NT2/D1 (cell line): ENCODE measurements around the gene RASAL2.

Source experiments
- DNase-seq: peaks from one replicate; pipeline ENCODE4 v3.0.0-alpha.2; 2011; ENCODE audit warnings: low read depth, low spot score
- H3K27me3 ChIP-seq: 2 replicates; pipeline ENCODE4 v1.6.0; 2011; ENCODE audit warnings: mild to moderate bottlenecking; ENCODE audit not compliant: insufficient read length, insufficient read depth
- H3K36me3 ChIP-seq: 2 replicates; pipeline ENCODE4 v1.6.1; 2011; ENCODE audit warnings: mild to moderate bottlenecking, low read length, mixed read lengths; ENCODE audit not compliant: insufficient read depth, insufficient read length
- H3K4me1 ChIP-seq: 2 replicates; pipeline ENCODE4 v1.5.1; 2011; ENCODE audit not compliant: insufficient read depth, insufficient read length
- H3K4me3 ChIP-seq: 2 replicates; pipeline ENCODE4 v1.5.1; 2011; ENCODE audit warnings: low read depth; ENCODE audit not compliant: insufficient read length
- H3K9ac ChIP-seq: 2 replicates; pipeline ENCODE4 v1.6.0; 2011; ENCODE audit warnings: low read depth; ENCODE audit not compliant: insufficient read length
- H3K9me3 ChIP-seq: 2 replicates; pipeline ENCODE4 v1.5.1; 2011; ENCODE audit warnings: mild to moderate bottlenecking, low read length; ENCODE audit not compliant: insufficient read depth
- SUZ12 ChIP-seq: IDR thresholded peaks from 2 replicates; pipeline ENCODE4 v1.6.1; 2011; ENCODE audit not compliant: insufficient read length, insufficient read depth; ENCODE audit errors: extremely low read depth
- YY1 ChIP-seq: IDR thresholded peaks from 2 replicates; pipeline ENCODE4 v1.6.1; 2011; ENCODE audit not compliant: insufficient read length, insufficient read depth
- ZNF274 ChIP-seq: IDR thresholded peaks from 2 replicates; pipeline ENCODE4 v1.6.1; 2011; ENCODE audit warnings: mild to moderate bottlenecking, low read depth, low read length

The RASAL2 gene

GRCh38 chr1:178061620-178062019, 32.3 kb upstream of the RASAL2 start:
- no peak for DNase-seq
- Histone ChIP-seq H3K4me1 (peaks cover 8% of the 10 kb centered on the region), H3K27me3 (no peaks in the 10 kb centered on the region), H3K4me3 (no peak overlapping the region), H3K36me3 (no peaks in the 10 kb centered on the region), H3K9ac (no peak overlapping the region), H3K9me3 (no peaks in the 10 kb centered on the region)
- no peak for TF ChIP-seq SUZ12
- no peak for TF ChIP-seq ZNF274
- TF ChIP-seq YY1: no peak

GRCh38 chr1:178064191-178064821, 29.6 kb upstream of the RASAL2 start:
- DNase-seq: no peak
- Histone ChIP-seq H3K4me3 (no peak overlapping the region), H3K4me1 (peaks cover 8% of the 10 kb centered on the region), H3K36me3 (no peaks in the 10 kb centered on the region), H3K9me3 (no peaks in the 10 kb centered on the region), H3K9ac (no peak overlapping the region), H3K27me3 (no peaks in the 10 kb centered on the region)
- TF ChIP-seq ZNF274: no peak
- TF ChIP-seq YY1: no peak
- no peak for TF ChIP-seq SUZ12

- DNase-seq: no peak
- H3K9ac ChIP-seq: no peak overlapping the region
- H3K4me3 ChIP-seq: no peak overlapping the region
- no peak for TF ChIP-seq ZNF274
- TF ChIP-seq YY1: no peak
- no peak for TF ChIP-seq SUZ12
- H3K27me3 ChIP-seq: no peaks in the 10 kb centered on the region
- H3K36me3 ChIP-seq: no peaks in the 10 kb centered on the region
- H3K9me3 ChIP-seq: no peaks in the 10 kb centered on the region
- H3K4me1 ChIP-seq: peaks cover 6% of the 10 kb centered on the region
Observed at GRCh38 chr1:178065250-178065649, 28.7 kb upstream of the RASAL2 start.

- Histone ChIP-seq H3K36me3 (no peaks in the 10 kb centered on the region), H3K27me3 (no peaks in the 10 kb centered on the region), H3K4me3 (no peak overlapping the region), H3K9me3 (no peaks in the 10 kb centered on the region), H3K9ac (no peak overlapping the region), H3K4me1 (no peaks in the 10 kb centered on the region)
- DNase-seq: no peak
- no peak for TF ChIP-seq YY1
- TF ChIP-seq ZNF274: no peak
- no peak for TF ChIP-seq SUZ12
Observed at GRCh38 chr1:178066296-178066907, 27.5 kb upstream of the RASAL2 start.

- no peak overlapping the region for H3K9ac ChIP-seq
Observed at GRCh38 chr1:178066908-178067614, 26.8 kb upstream of the RASAL2 start.

GRCh38 chr1:178071811-178072210, 22.1 kb upstream of the RASAL2 start:
- no peaks in the 10 kb centered on the region for H3K9me3 ChIP-seq
- no peak overlapping the region for H3K4me3 ChIP-seq
- TF ChIP-seq SUZ12: no peak
- no peak for TF ChIP-seq YY1
- TF ChIP-seq ZNF274: no peak
- H3K4me1 ChIP-seq: no peaks in the 10 kb centered on the region
- H3K27me3 ChIP-seq: no peaks in the 10 kb centered on the region
- DNase-seq: no peak
- no peaks in the 10 kb centered on the region for H3K36me3 ChIP-seq
- H3K9ac ChIP-seq: no peak overlapping the region

More at GRCh38 chr1:178066908-178067614, 26.8 kb upstream of the RASAL2 start:
- no peaks in the 10 kb centered on the region for H3K27me3 ChIP-seq
- H3K4me3 ChIP-seq: no peak overlapping the region
- TF ChIP-seq SUZ12 (no peak), ZNF274 (no peak), YY1 (no peak)
- no peak for DNase-seq
- H3K36me3 ChIP-seq: no peaks in the 10 kb centered on the region
- no peaks in the 10 kb centered on the region for H3K9me3 ChIP-seq
- H3K4me1 ChIP-seq: no peaks in the 10 kb centered on the region

GRCh38 chr1:178072326-178072725, 21.6 kb upstream of the RASAL2 start:
- H3K9me3 ChIP-seq: no peaks in the 10 kb centered on the region
- H3K27me3 ChIP-seq: no peaks in the 10 kb centered on the region
- no peak overlapping the region for H3K9ac ChIP-seq
- no peaks in the 10 kb centered on the region for H3K4me1 ChIP-seq
- DNase-seq: no peak
- H3K36me3 ChIP-seq: no peaks in the 10 kb centered on the region
- H3K4me3 ChIP-seq: no peak overlapping the region
- TF ChIP-seq SUZ12: no peak
- no peak for TF ChIP-seq YY1
- TF ChIP-seq ZNF274: no peak
